HEK293 (cell line): Measurements from ENCODE around the gene IFNL3.

Experiments used
- CTCF ChIA-PET: fragments of 350-600 bp; formaldehyde crosslinking; extraction: SDS; loops from one replicate; lab custom pipeline; 2021; ENCODE audit warnings: antibody characterized with exemption; lab: Yijun Ruan, JAX
- POLR2A ChIA-PET: fragments of 300-600 bp; formaldehyde crosslinking; extraction: SDS; loops from one replicate; lab custom pipeline; 2020; ENCODE audit warnings: antibody characterized with exemption, inconsistent platforms; lab: Yijun Ruan, JAX
- H3K27ac ChIP-seq: fragments of 200-500 bp; sonication (Bioruptor generic); 2 replicates; pipeline ENCODE4 v1.5.1; 2014; ENCODE audit warnings: low read depth, low read length, control low read depth, inconsistent platforms; ENCODE audit errors: extremely low read depth
- H3K36me3 ChIP-seq, 2 experiments: fragments of 200-500 bp in 1 of 2; sonication (Bioruptor generic) in 1 of 2; 1 replicate in 1 of 2; 2 replicates in 1 of 2; pipeline ENCODE4 v1.5.1; 2014 to 2017; ENCODE audit warnings: inconsistent platforms in 2 of 2, low read length in 2 of 2; ENCODE audit not compliant: control insufficient read depth in 2 of 2, insufficient read depth in 1 of 2
- H3K4me1 ChIP-seq: fragments of 200-500 bp; sonication (Bioruptor generic); 2 replicates; pipeline ENCODE4 v1.5.1; 2014; ENCODE audit warnings: mild to moderate bottlenecking, low read length, inconsistent platforms; ENCODE audit not compliant: control insufficient read depth, insufficient read depth
- H3K4me3 ChIP-seq: 2 replicates; pipeline ENCODE4 v1.5.1; 2011; ENCODE audit warnings: low read depth, mild to moderate bottlenecking, control low read depth, low read length, moderate library complexity
- H3K9me3 ChIP-seq: fragments of 200-500 bp; sonication (Bioruptor generic); 2 replicates; pipeline ENCODE4 v1.5.1; 2014; ENCODE audit warnings: low read depth, low read length, inconsistent platforms; ENCODE audit not compliant: control insufficient read depth, insufficient read depth
- GLIS1 ChIP-seq: fragments of 450-650 bp; formaldehyde crosslinking; IDR thresholded peaks from 2 replicates; pipeline ENCODE4 v1.5.1; 2016; ENCODE audit warnings: missing biosample characterization, missing genetic modification characterization
- INSM2 ChIP-seq: fragments of 450-650 bp; formaldehyde crosslinking; IDR thresholded peaks from 2 replicates; pipeline ENCODE4 v1.5.1; 2016; ENCODE audit warnings: missing biosample characterization, missing genetic modification characterization
- MZF1 ChIP-seq: fragments of 450-650 bp; formaldehyde crosslinking; IDR thresholded peaks from 2 replicates; pipeline ENCODE4 v1.5.1; 2017; ENCODE audit warnings: missing biosample characterization, missing genetic modification characterization, borderline replicate concordance
- OSR2 ChIP-seq: fragments of 450-650 bp; formaldehyde crosslinking; IDR thresholded peaks from 2 replicates; pipeline ENCODE4 v1.5.1; 2016; ENCODE audit warnings: missing biosample characterization, missing genetic modification characterization
- SALL2 ChIP-seq: fragments of 450-650 bp; formaldehyde crosslinking; IDR thresholded peaks from 2 replicates; pipeline ENCODE4 v1.5.0; 2017; ENCODE audit warnings: missing biosample characterization, mild to moderate bottlenecking, missing genetic modification characterization, borderline replicate concordance
- YY2 ChIP-seq: fragments of 450-650 bp; formaldehyde crosslinking; IDR thresholded peaks from 2 replicates; pipeline ENCODE4 v1.5.1; 2016; ENCODE audit warnings: missing biosample characterization, missing genetic modification characterization
- ZFHX2 ChIP-seq: fragments of 450-650 bp; formaldehyde crosslinking; conservative IDR thresholded peaks from 2 replicates; pipeline ENCODE4 v1.5.1; 2016; ENCODE audit warnings: missing biosample characterization, missing genetic modification characterization
- ZFP69B ChIP-seq: fragments of 450-650 bp; formaldehyde crosslinking; IDR thresholded peaks from 2 replicates; pipeline ENCODE4 v1.5.1; 2016; ENCODE audit warnings: missing biosample characterization, missing genetic modification characterization
- ZNF121 ChIP-seq: fragments of 450-650 bp; formaldehyde crosslinking; IDR thresholded peaks from 2 replicates; pipeline ENCODE4 v1.5.1; 2016; ENCODE audit warnings: missing biosample characterization, missing genetic modification characterization
- ZNF211 ChIP-seq: fragments of 450-650 bp; formaldehyde crosslinking; IDR thresholded peaks from 2 replicates; pipeline ENCODE4 v1.5.1; 2016; ENCODE audit warnings: low read depth, missing biosample characterization, missing genetic modification characterization
- ZNF214 ChIP-seq: fragments of 450-650 bp; formaldehyde crosslinking; IDR thresholded peaks from 2 replicates; pipeline ENCODE4 v1.5.1; 2017; ENCODE audit warnings: missing biosample characterization, mild to moderate bottlenecking, missing genetic modification characterization, borderline replicate concordance
- ZNF394 ChIP-seq: fragments of 450-650 bp; formaldehyde crosslinking; IDR thresholded peaks from 2 replicates; pipeline ENCODE4 v1.5.1; 2016; ENCODE audit warnings: missing biosample characterization, missing genetic modification characterization, mild to moderate bottlenecking, moderate library complexity, borderline replicate concordance
- ZNF416 ChIP-seq: fragments of 450-650 bp; formaldehyde crosslinking; IDR thresholded peaks from 2 replicates; pipeline ENCODE4 v1.5.1; 2016; ENCODE audit warnings: missing biosample characterization, missing genetic modification characterization
- ZNF518A ChIP-seq: fragments of 450-650 bp; formaldehyde crosslinking; conservative IDR thresholded peaks from 2 replicates; pipeline ENCODE4 v1.5.1; 2016; ENCODE audit warnings: low read depth, missing biosample characterization, missing genetic modification characterization
- ZNF843 ChIP-seq: fragments of 450-650 bp; formaldehyde crosslinking; IDR thresholded peaks from 2 replicates; pipeline ENCODE4 v1.5.1; 2016; ENCODE audit warnings: missing biosample characterization, missing genetic modification characterization
- ZSCAN5A ChIP-seq: fragments of 450-650 bp; formaldehyde crosslinking; IDR thresholded peaks from 2 replicates; pipeline ENCODE4 v1.5.1; 2016; ENCODE audit warnings: missing biosample characterization, missing genetic modification characterization
- TF ChIP-seq, protein P1 (sequence below): fragments of 450-650 bp; formaldehyde crosslinking; IDR thresholded peaks from 2 replicates; pipeline ENCODE4 v1.5.1; 2016; ENCODE audit warnings: missing biosample characterization, missing genetic modification characterization
- TF ChIP-seq, protein P2 (sequence below): fragments of 450-650 bp; formaldehyde crosslinking; IDR thresholded peaks from 2 replicates; pipeline ENCODE4 v1.5.1; 2016; ENCODE audit warnings: missing biosample characterization, missing genetic modification characterization
- TF ChIP-seq, protein P3 (sequence below): fragments of 450-650 bp; formaldehyde crosslinking; IDR thresholded peaks from 2 replicates; pipeline ENCODE4 v1.5.1; 2016; ENCODE audit warnings: missing biosample characterization, missing genetic modification characterization

IFNL3 gene

DNA sequence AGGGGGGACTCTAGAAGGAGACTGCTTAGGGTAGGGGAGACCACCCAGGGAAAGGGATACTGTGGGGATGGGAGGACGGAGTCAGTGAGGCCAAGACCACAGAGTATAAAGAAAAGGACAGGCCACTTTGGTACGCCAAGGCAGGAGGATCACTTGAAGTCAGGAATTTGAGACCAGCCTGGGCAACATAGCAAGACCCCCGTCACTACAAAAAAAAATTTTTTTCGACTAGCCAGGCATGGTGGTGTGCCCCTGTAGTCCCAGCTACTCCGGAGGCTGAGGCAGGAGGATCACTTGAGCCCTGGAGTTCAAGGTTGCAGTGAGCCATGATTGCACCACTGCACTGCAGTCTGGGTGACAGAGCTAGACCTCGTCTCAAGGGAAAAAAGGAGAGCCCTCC, 6.6 kb downstream of the IFNL3 start:
- CTCF ChIA-PET, result interaction anchor here (1.2 to 1.3 kb wide), 3 partner anchors 14 to 85 kb away, joined by 3 to 4 read pairs (median 3); no protein-coding TSS in a partner anchor
- no peak for TF ChIP-seq OSR2
- TF ChIP-seq ZNF416 (tag by site-specific recombination), result 0 out of 2 replicates have a peak, but pooled peaks have one; percentile 33
- TF ChIP-seq ZNF121, result peak; percentile 98
- no peak for TF ChIP-seq ZNF211 (tag by site-specific recombination)
- no peak for TF ChIP-seq GLIS1
- TF ChIP-seq, protein P1, sequence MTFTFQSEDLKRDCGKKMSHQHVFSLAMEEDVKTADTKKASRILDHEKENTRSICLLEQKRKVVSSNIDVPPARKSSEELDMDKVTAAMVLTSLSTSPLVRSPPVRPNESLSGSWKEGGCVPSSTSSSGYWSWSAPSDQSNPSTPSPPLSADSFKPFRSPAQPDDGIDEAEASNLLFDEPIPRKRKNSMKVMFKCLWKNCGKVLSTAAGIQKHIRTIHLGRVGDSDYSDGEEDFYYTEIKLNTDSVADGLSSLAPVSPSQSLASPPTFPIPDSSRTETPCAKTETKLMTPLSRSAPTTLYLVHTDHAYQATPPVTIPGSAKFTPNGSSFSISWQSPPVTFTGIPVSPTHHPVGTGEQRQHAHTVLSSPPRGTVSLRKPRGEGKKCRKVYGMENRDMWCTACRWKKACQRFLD (tag by site-specific recombination), result no peak
- peak; percentile 26; the same call in 1 of the 2 replicates for TF ChIP-seq ZNF394
- TF ChIP-seq MZF1 (tag by site-specific recombination), result no peak
- TF ChIP-seq ZNF214, result no peak
- TF ChIP-seq ZFHX2 (tag by site-specific recombination), result no peak
- no peaks in the 10 kb centered on the region for H3K9me3 ChIP-seq
- POLR2A ChIA-PET, result interaction anchor here (0.9 kb wide), 1 partner anchor 11 kb away, joined by 6 read pairs; no protein-coding TSS in a partner anchor
- H3K27ac ChIP-seq, result no peak overlapping the region
- H3K4me1 ChIP-seq, result peaks cover 5% of the 10 kb centered on the region; the same call in 1 of the 2 replicates
- no peak overlapping the region for H3K4me3 ChIP-seq
- H3K36me3 ChIP-seq, result no peaks in the 10 kb centered on the region

GRCh38 chr19:39237200-39238184, 7.3 kb downstream of the IFNL3 start:
- H3K9me3 ChIP-seq, result no peaks in the 10 kb centered on the region
- no peak overlapping the region for H3K27ac ChIP-seq
- ChIA-PET CTCF (interaction anchor here (1.2 to 1.3 kb wide), 3 partner anchors 15 to 86 kb away, joined by 3 to 4 read pairs (median 3); no protein-coding TSS in a partner anchor), POLR2A (interaction anchor here (0.9 kb wide), 1 partner anchor 12 kb away, joined by 6 read pairs; no protein-coding TSS in a partner anchor)
- no peak overlapping the region for H3K4me3 ChIP-seq
- H3K36me3 ChIP-seq, result no peaks in the 10 kb centered on the region
- peaks cover 5% of the 10 kb centered on the region; the same call in 1 of the 2 replicates for H3K4me1 ChIP-seq
- TF ChIP-seq ZFHX2 (tag by site-specific recombination) (peak; percentile 73), ZSCAN5A (tag by site-specific recombination) (peak; percentile 96; the same call in 1 of the 2 replicates), SALL2 (0 out of 2 replicates have a peak, but pooled peaks have one; percentile 7), YY2 (tag by site-specific recombination) (peak; percentile 6; the same call in 1 of the 2 replicates), ZNF121 (no peak), ZNF843 (no peak), INSM2 (no peak), ZNF518A (tag by site-specific recombination) (no peak), ZFP69B (tag by site-specific recombination) (no peak)
- TF ChIP-seq, protein P2, sequence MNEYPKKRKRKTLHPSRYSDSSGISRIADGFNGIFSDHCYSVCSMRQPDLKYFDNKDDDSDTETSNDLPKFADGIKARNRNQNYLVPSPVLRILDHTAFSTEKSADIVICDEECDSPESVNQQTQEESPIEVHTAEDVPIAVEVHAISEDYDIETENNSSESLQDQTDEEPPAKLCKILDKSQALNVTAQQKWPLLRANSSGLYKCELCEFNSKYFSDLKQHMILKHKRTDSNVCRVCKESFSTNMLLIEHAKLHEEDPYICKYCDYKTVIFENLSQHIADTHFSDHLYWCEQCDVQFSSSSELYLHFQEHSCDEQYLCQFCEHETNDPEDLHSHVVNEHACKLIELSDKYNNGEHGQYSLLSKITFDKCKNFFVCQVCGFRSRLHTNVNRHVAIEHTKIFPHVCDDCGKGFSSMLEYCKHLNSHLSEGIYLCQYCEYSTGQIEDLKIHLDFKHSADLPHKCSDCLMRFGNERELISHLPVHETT (tag by site-specific recombination), result no peak
- TF ChIP-seq, protein P3, sequence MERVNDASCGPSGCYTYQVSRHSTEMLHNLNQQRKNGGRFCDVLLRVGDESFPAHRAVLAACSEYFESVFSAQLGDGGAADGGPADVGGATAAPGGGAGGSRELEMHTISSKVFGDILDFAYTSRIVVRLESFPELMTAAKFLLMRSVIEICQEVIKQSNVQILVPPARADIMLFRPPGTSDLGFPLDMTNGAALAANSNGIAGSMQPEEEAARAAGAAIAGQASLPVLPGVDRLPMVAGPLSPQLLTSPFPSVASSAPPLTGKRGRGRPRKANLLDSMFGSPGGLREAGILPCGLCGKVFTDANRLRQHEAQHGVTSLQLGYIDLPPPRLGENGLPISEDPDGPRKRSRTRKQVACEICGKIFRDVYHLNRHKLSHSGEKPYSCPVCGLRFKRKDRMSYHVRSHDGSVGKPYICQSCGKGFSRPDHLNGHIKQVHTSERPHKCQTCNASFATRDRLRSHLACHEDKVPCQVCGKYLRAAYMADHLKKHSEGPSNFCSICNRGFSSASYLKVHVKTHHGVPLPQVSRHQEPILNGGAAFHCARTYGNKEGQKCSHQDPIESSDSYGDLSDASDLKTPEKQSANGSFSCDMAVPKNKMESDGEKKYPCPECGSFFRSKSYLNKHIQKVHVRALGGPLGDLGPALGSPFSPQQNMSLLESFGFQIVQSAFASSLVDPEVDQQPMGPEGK, result no peak
